Neural crest cell (in vitro differentiated cells): ENCODE results near the gene MRPL27. TPM values are rescaled to one million over a fixed set of nuclear protein-coding genes. Genes with fewer than 3 reads are reported as not detected.

Source experiments
- DNase-seq: peaks from one replicate; pipeline ENCODE4 v3.0.0; 2021; ENCODE audit warnings: low read depth, mixed read lengths, low spot score
- H3K27ac Mint-ChIP-seq: one replicate; pipeline ENCODE4 v1.8.0; 2021; ENCODE audit warnings: mild to moderate bottlenecking, mixed read lengths; ENCODE audit not compliant: unreplicated experiment
- H3K27me3 Mint-ChIP-seq: 2 replicates; pipeline ENCODE4 v1.8.0; 2021; ENCODE audit warnings: low read depth, mild to moderate bottlenecking, mixed read lengths
- H3K36me3 Mint-ChIP-seq: 2 replicates; pipeline ENCODE4 v1.8.0; 2021; ENCODE audit warnings: low read depth, mild to moderate bottlenecking, mixed read lengths
- H3K4me1 Mint-ChIP-seq: 2 replicates; pipeline ENCODE4 v1.8.0; 2021; ENCODE audit warnings: mixed read lengths
- H3K4me3 Mint-ChIP-seq: one replicate; pipeline ENCODE4 v1.8.0; 2021; ENCODE audit warnings: mild to moderate bottlenecking, mixed read lengths
- H3K9me3 Mint-ChIP-seq: 2 replicates; pipeline ENCODE4 v1.8.0; 2021; ENCODE audit warnings: mixed read lengths
- total RNA-seq: library from RNA; stranded (reverse); gene quantifications from 2 replicates; pipeline ENCODE4 v1.2.1, GENCODE V29; 2021
- TF ChIP-seq, protein P1 (sequence below): fragments of 200-600 bp; sonication (generic); conservative IDR thresholded peaks from 2 replicates; pipeline ENCODE4 v1.5.0; 2021; ENCODE audit warnings: antibody characterized with exemption, mild to moderate bottlenecking

MRPL27 gene
- total RNA-seq, 1 donor from 2014 or later: 72.2 TPM

GRCh38 chr17:50397919-50398285 is 24.9 kb upstream of the MRPL27 start:
- peaks cover under 1% of the 10 kb centered on the region for H3K27me3 Mint-ChIP-seq
- peaks cover 3% of the 10 kb centered on the region for H3K36me3 Mint-ChIP-seq
- peak overlapping the region; percentile 95 for H3K4me3 Mint-ChIP-seq
- H3K9me3 Mint-ChIP-seq: no peaks in the 10 kb centered on the region
- TF ChIP-seq, protein P1, sequence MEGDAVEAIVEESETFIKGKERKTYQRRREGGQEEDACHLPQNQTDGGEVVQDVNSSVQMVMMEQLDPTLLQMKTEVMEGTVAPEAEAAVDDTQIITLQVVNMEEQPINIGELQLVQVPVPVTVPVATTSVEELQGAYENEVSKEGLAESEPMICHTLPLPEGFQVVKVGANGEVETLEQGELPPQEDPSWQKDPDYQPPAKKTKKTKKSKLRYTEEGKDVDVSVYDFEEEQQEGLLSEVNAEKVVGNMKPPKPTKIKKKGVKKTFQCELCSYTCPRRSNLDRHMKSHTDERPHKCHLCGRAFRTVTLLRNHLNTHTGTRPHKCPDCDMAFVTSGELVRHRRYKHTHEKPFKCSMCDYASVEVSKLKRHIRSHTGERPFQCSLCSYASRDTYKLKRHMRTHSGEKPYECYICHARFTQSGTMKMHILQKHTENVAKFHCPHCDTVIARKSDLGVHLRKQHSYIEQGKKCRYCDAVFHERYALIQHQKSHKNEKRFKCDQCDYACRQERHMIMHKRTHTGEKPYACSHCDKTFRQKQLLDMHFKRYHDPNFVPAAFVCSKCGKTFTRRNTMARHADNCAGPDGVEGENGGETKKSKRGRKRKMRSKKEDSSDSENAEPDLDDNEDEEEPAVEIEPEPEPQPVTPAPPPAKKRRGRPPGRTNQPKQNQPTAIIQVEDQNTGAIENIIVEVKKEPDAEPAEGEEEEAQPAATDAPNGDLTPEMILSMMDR: no peak
- peaks cover 22% of the 10 kb centered on the region for H3K4me1 Mint-ChIP-seq
- peak overlapping the region; percentile 89 for H3K27ac Mint-ChIP-seq
- no peak for DNase-seq

DNA sequence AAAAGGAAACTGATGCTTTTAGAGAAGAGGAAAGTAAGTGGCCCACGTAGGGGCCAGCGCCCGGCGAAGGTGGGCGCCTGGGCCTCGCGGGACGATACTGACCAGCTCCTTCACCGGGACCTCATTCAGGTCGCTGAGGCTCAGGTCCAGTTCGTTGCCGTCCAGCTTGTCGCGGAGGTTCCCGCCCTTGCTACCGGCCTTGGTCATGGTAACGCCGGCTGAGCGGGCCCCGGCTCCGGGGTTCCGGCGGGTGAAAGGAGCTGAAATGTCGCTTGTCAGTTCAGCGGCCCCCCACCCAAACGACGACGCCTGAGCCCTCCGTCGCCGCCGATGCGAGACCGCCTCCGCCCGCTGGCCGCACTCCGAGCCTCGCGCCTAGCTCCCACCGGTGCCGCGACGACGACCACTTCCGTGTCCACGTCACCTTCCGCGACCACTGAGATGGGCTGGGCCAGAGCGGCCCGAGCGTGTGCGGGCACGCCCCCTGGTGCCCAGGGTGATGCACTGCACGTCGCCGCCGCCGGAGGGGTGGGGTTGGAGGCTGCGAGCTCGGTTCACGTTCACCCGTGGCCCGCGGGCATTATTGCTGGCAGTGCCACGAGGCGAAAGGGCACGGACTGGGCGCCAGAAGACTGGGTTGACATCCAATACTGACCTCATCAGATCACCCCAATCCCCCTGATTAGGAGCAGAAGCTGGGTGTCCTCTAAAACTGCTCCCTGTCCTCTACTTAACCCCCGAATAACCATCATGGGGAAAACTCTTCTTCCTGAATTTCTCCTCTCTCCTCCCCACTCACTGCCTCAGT is 24.3 kb upstream of the MRPL27 start, which contains the start of gene LRRC59:
TSS of gene LRRC59 (minus strand) at position 413 of the 808 bp plus-strand sequence. CDS start at position 207, 206 bp downstream.
- no peaks in the 10 kb centered on the region for H3K9me3 Mint-ChIP-seq
- H3K27me3 Mint-ChIP-seq: no peaks in the 10 kb centered on the region
- H3K4me1 Mint-ChIP-seq: peaks cover 22% of the 10 kb centered on the region
- TF ChIP-seq, protein P1: peak; percentile 98
- peak; percentile 95 for DNase-seq
- peak within 1 kb of the TSS; percentile 89 for H3K27ac Mint-ChIP-seq
- H3K36me3 Mint-ChIP-seq: peaks cover 3% of the 10 kb centered on the region
- H3K4me3 Mint-ChIP-seq: peak within 1 kb of the TSS; percentile 95

DNA sequence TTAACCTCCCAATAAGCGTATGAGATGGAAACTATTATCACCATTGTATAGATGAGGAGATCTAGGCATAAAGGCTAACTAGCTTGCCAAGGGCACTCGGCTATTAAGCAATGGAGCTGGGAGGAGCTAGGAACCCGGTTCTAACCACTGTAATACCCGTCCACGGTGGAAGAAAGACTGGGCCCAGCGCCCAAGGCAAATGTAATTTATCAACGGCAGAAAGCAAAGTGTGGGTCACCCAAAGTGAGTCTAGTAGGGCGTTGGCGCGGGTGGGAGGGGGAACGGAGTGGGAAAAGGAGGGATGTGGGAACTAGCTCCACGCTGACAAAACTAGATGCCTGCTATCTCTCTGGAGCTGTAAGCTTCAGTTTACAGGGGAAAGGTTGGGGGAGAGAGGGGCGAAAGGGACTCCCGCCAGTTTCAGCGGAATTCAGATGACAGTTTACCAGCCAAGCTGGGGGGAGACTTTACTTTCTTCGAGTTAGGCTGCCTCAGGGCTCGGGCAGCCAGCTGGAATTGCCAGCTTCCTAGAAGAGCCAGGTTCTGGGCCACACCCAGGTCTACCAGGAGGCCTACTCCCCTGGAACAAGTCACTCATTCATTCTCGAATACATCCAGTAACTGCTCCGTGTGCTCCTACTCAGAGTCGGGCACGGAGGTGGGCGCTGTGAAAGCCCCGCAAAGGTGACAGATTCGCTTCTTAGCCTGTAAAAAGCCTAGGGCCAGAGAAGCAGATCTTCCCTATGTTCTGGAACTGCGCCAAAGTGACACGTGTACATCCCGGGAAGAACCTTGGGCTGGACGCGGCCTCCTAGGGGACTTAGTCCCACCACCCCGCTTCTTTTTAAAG is 23.5 kb upstream of the MRPL27 start:
- peaks cover 3% of the 10 kb centered on the region for H3K36me3 Mint-ChIP-seq
- H3K27ac Mint-ChIP-seq: peak overlapping the region; percentile 78
- no peak for DNase-seq
- no peaks in the 10 kb centered on the region for H3K9me3 Mint-ChIP-seq
- TF ChIP-seq, protein P1: no peak
- H3K4me3 Mint-ChIP-seq: peak overlapping the region; percentile 95
- H3K27me3 Mint-ChIP-seq: no peaks in the 10 kb centered on the region
- peaks cover 22% of the 10 kb centered on the region for H3K4me1 Mint-ChIP-seq

DNA sequence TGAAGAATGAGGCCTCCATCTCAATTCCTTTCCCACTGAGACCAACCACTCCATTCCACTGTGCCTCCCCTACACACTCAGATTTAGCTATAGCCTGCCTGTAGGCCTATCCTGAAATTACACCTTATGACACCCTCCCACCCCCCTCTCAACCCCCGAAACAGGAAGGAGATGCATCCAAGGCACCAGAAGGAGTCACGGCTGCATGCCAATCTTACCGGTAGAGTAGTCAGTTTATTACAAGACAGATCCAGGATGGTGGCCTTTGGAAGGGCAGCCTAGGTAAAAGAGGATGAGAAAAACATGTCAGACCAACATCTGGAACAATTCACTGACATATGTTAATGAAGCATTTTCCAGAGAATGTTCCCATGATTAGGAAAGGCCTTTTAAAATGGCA is 21.7 kb upstream of the MRPL27 start:
- TF ChIP-seq, protein P1: no peak
- Mint-ChIP-seq H3K36me3 (peaks cover 3% of the 10 kb centered on the region), H3K27ac (no peak overlapping the region), H3K4me1 (peaks cover 22% of the 10 kb centered on the region), H3K27me3 (no peaks in the 10 kb centered on the region), H3K9me3 (no peaks in the 10 kb centered on the region), H3K4me3 (peak overlapping the region; percentile 77)
- DNase-seq: no peak

GRCh38 chr17:50393700-50394099 is 20.7 kb upstream of the MRPL27 start:
- TF ChIP-seq, protein P1: no peak
- peaks cover 22% of the 10 kb centered on the region for H3K4me1 Mint-ChIP-seq
- H3K4me3 Mint-ChIP-seq: peak overlapping the region; percentile 77
- H3K9me3 Mint-ChIP-seq: no peaks in the 10 kb centered on the region
- DNase-seq: no peak
- H3K27me3 Mint-ChIP-seq: no peaks in the 10 kb centered on the region
- no peak overlapping the region for H3K27ac Mint-ChIP-seq
- H3K36me3 Mint-ChIP-seq: peaks cover 3% of the 10 kb centered on the region
